HepG2 (cell line): ENCODE data around the gene SIK3. TPM values are rescaled to one million over a fixed set of nuclear protein-coding genes. Genes with fewer than 3 reads are reported as not detected.

Source experiments
- DNMT1 ChIP-seq: sonication (generic); formaldehyde crosslinking; IDR thresholded peaks from 2 replicates; pipeline ENCODE4 v1.5.1; 2020; ENCODE audit warnings: mild to moderate bottlenecking, missing genetic modification reagents
- ELF4 ChIP-seq: sonication (generic); formaldehyde crosslinking; IDR thresholded peaks from 2 replicates; pipeline ENCODE4 v1.5.0; 2020; ENCODE audit warnings: missing genetic modification reagents, mild to moderate bottlenecking, moderate library complexity, borderline replicate concordance
- FIP1L1 ChIP-seq: fragments of 200-400 bp; formaldehyde crosslinking; IDR thresholded peaks from 2 replicates; pipeline ENCODE4 v1.6.1; 2018; ENCODE audit warnings: low read depth, mild to moderate bottlenecking, low read length, moderate library complexity, borderline replicate concordance; ENCODE audit not compliant: insufficient read depth
- GTF3A ChIP-seq: sonication (generic); formaldehyde crosslinking; conservative IDR thresholded peaks from 2 replicates; pipeline ENCODE4 v1.4.0; 2020; ENCODE audit warnings: mild to moderate bottlenecking, missing genetic modification reagents
- KDM5B ChIP-seq: sonication (generic); formaldehyde crosslinking; IDR thresholded peaks from 2 replicates; pipeline ENCODE4 v1.4.0; 2020; ENCODE audit warnings: missing genetic modification reagents, mild to moderate bottlenecking, borderline replicate concordance
- MAFK ChIP-seq, 2 experiments: IDR thresholded peaks in 1 of 2; conservative IDR thresholded peaks in 1 of 2; 2 replicates each; pipeline ENCODE4 v1.6.1; 2011; ENCODE audit warnings: improper control_type of control experiment in 2 of 2, low read length in 2 of 2
- MED13 ChIP-seq: sonication (generic); formaldehyde crosslinking; IDR thresholded peaks from 2 replicates; pipeline ENCODE4 v1.5.0; 2020; ENCODE audit warnings: missing genetic modification reagents
- PRPF4 ChIP-seq: fragments of 200-400 bp; formaldehyde crosslinking; IDR thresholded peaks from 2 replicates; pipeline ENCODE4 v1.6.1; 2016; ENCODE audit warnings: low read length, low read depth; ENCODE audit not compliant: poor library complexity, severe bottlenecking
- TEF ChIP-seq: sonication (generic); formaldehyde crosslinking; IDR thresholded peaks from 2 replicates; pipeline ENCODE4 v1.5.0; 2020; ENCODE audit warnings: missing genetic modification reagents
- ZBTB34 ChIP-seq: sonication (generic); formaldehyde crosslinking; IDR thresholded peaks from 2 replicates; pipeline ENCODE4 v1.8.0; 2022; ENCODE audit warnings: mild to moderate bottlenecking, missing genetic modification reagents
- ZC3H4 ChIP-seq: sonication (generic); formaldehyde crosslinking; IDR thresholded peaks from 2 replicates; pipeline ENCODE4 v1.4.0; 2020; ENCODE audit warnings: missing genetic modification reagents, borderline replicate concordance
- ZEB1 ChIP-seq: IDR thresholded peaks from 2 replicates; pipeline ENCODE4 v1.6.1; 2012; ENCODE audit warnings: mild to moderate bottlenecking, low read depth, inconsistent platforms; ENCODE audit not compliant: insufficient replicate concordance
- ZNF230 ChIP-seq: sonication (generic); formaldehyde crosslinking; IDR thresholded peaks from 2 replicates; pipeline ENCODE4 v1.4.0; 2020; ENCODE audit warnings: mild to moderate bottlenecking, missing genetic modification reagents
- ZNF235 ChIP-seq: sonication (generic); formaldehyde crosslinking; IDR thresholded peaks from 2 replicates; pipeline ENCODE4 v1.8.1; 2023; ENCODE audit warnings: mild to moderate bottlenecking, missing genetic modification reagents, borderline replicate concordance
- ZNF253 ChIP-seq: sonication (generic); formaldehyde crosslinking; IDR thresholded peaks from 2 replicates; pipeline ENCODE4 v1.8.0; 2022; ENCODE audit warnings: mild to moderate bottlenecking, missing genetic modification reagents, borderline replicate concordance
- ZNF382 ChIP-seq: sonication (generic); formaldehyde crosslinking; IDR thresholded peaks from 2 replicates; pipeline ENCODE4 v1.5.0; 2020; ENCODE audit warnings: missing genetic modification reagents, mild to moderate bottlenecking, borderline replicate concordance
- ZNF430 ChIP-seq: sonication (generic); formaldehyde crosslinking; IDR thresholded peaks from 2 replicates; pipeline ENCODE4 v1.9.0; 2021; ENCODE audit warnings: mild to moderate bottlenecking, missing genetic modification reagents
- ZNF589 ChIP-seq: sonication (generic); formaldehyde crosslinking; conservative IDR thresholded peaks from 2 replicates; pipeline ENCODE4 v1.8.0; 2022; ENCODE audit warnings: mild to moderate bottlenecking, moderate library complexity, missing genetic modification reagents
- ZNF747 ChIP-seq: sonication (generic); formaldehyde crosslinking; IDR thresholded peaks from 2 replicates; pipeline ENCODE4 v1.8.1; 2023; ENCODE audit warnings: missing genetic modification reagents, mild to moderate bottlenecking, borderline replicate concordance
- ZNF749 ChIP-seq: sonication (generic); formaldehyde crosslinking; IDR thresholded peaks from 2 replicates; pipeline ENCODE4 v1.8.0; 2022; ENCODE audit warnings: mild to moderate bottlenecking, missing genetic modification reagents, moderate library complexity, borderline replicate concordance
- polyA plus RNA-seq, 8 experiments: library from polyadenylated mRNA; depleted of rRNA in 3 of 8; stranded (reverse) in 7 of 8; unstranded in 1 of 8; fragments of >200 nt; fragmentation: Illumina TruSeq in 4 of 8; extraction: Trizol in 4 of 8; gene quantifications; 2 replicates each; pipeline versions ENCODE4 v1.2.1 to v1.2.3, GENCODE V29; 2011 to 2016; ENCODE audit warnings: low read depth in 4 of 8, missing spikeins in 1 of 8, mixed read lengths in 1 of 8; ENCODE audit not compliant: insufficient read depth in 1 of 8
- total RNA-seq, 5 experiments: library from RNA; depleted of rRNA; stranded (reverse); fragments of >200 nt; fragmentation: Illumina TruSeq; extraction: Trizol; gene quantifications; 2 replicates each; pipeline ENCODE4 v1.2.3, GENCODE V29; 2016; ENCODE audit warnings: low read depth in 1 of 5
- TF ChIP-seq, protein P1 (sequence below): IDR thresholded peaks from 2 replicates; pipeline ENCODE4 v1.6.1; 2016; ENCODE audit warnings: missing compliant biosample characterization, missing genetic modification reagents, borderline replicate concordance
- TF ChIP-seq, protein P2 (sequence below): sonication (generic); formaldehyde crosslinking; conservative IDR thresholded peaks from 2 replicates; pipeline ENCODE4 v1.5.0; 2020; ENCODE audit warnings: missing genetic modification reagents
- TF ChIP-seq, protein P3 (sequence below): IDR thresholded peaks from 2 replicates; pipeline ENCODE4 v1.6.1; 2012; ENCODE audit warnings: inconsistent platforms

The SIK3 gene
- total and polyA plus RNA-seq, 2 of the 13 experiments (the other 11 are each of a cell fraction or from before 2014, with no cell fraction given) = 5.7 to 9.8 TPM

- TF ChIP-seq ZNF749 = peak; percentile 83; the same call in 1 of the 2 replicates
- no peak for TF ChIP-seq FIP1L1
- no peak for TF ChIP-seq ZEB1
- no peak for TF ChIP-seq PRPF4
- peak; percentile 71; the same call in 1 of the 2 replicates for TF ChIP-seq ZBTB34 (CRISPR knock-in tag)
- TF ChIP-seq, protein P1, sequence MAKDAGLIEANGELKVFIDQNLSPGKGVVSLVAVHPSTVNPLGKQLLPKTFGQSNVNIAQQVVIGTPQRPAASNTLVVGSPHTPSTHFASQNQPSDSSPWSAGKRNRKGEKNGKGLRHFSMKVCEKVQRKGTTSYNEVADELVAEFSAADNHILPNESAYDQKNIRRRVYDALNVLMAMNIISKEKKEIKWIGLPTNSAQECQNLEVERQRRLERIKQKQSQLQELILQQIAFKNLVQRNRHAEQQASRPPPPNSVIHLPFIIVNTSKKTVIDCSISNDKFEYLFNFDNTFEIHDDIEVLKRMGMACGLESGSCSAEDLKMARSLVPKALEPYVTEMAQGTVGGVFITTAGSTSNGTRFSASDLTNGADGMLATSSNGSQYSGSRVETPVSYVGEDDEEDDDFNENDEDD = no peak
- TF ChIP-seq ZNF747 = peak; percentile 92; the same call in 1 of the 2 replicates
- 0 out of 4 replicates have a peak, but pooled peaks of 1 of the 2 experiments have one; percentile 18 for TF ChIP-seq MAFK (conservative IDR thresholded peaks at IDR 0.05 in 1 of 2, IDR thresholded peaks at IDR 0.05 in 1 of 2; ENCODE audit: low read length in 2 of 2)
- TF ChIP-seq, protein P2, sequence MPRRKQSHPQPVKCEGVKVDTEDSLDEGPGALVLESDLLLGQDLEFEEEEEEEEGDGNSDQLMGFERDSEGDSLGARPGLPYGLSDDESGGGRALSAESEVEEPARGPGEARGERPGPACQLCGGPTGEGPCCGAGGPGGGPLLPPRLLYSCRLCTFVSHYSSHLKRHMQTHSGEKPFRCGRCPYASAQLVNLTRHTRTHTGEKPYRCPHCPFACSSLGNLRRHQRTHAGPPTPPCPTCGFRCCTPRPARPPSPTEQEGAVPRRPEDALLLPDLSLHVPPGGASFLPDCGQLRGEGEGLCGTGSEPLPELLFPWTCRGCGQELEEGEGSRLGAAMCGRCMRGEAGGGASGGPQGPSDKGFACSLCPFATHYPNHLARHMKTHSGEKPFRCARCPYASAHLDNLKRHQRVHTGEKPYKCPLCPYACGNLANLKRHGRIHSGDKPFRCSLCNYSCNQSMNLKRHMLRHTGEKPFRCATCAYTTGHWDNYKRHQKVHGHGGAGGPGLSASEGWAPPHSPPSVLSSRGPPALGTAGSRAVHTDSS (CRISPR knock-in tag) = 0 out of 2 replicates have a peak, but pooled peaks have one; percentile 16
- peak; percentile 69; the same call in 1 of the 2 replicates for TF ChIP-seq MED13 (CRISPR knock-in tag)
- peak; percentile 90 for TF ChIP-seq KDM5B (CRISPR knock-in tag)
- peak; percentile 90 for TF ChIP-seq ZNF589 (CRISPR knock-in tag)
- 0 out of 2 replicates have a peak, but pooled peaks have one; percentile 76 for TF ChIP-seq ZNF430 (CRISPR knock-in tag)
- peak; percentile 78; the same call in 1 of the 2 replicates for TF ChIP-seq ZC3H4 (CRISPR knock-in tag)
- TF ChIP-seq ZNF382 (CRISPR knock-in tag) = no peak
- TF ChIP-seq ZNF253 (CRISPR knock-in tag) = 0 out of 2 replicates have a peak, but pooled peaks have one; percentile 63
- TF ChIP-seq GTF3A (CRISPR knock-in tag) = 0 out of 2 replicates have a peak, but pooled peaks have one; percentile 39
- TF ChIP-seq, protein P3, sequence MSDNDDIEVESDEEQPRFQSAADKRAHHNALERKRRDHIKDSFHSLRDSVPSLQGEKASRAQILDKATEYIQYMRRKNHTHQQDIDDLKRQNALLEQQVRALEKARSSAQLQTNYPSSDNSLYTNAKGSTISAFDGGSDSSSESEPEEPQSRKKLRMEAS = no peak
- peak; percentile 85 for TF ChIP-seq DNMT1 (CRISPR knock-in tag)
- peak; percentile 94 for TF ChIP-seq ZNF235
- 0 out of 2 replicates have a peak, but pooled peaks have one; percentile 16 for TF ChIP-seq TEF (CRISPR knock-in tag)
- peak; percentile 75 for TF ChIP-seq ZNF230 (CRISPR knock-in tag)
- TF ChIP-seq ELF4 (CRISPR knock-in tag) = no peak
Observed at GRCh38 chr11:116837231-116838091, 260.8 kb downstream of the SIK3 start, which contains the start of gene APOA1 (continued).
